Stimulated activated effector memory CD8-positive, alpha-beta T cell treated with anti-CD3 and anti-CD28 coated beads, Interleukin-12 subunit alpha, Interleukin-12 subunit beta, amount 100 ng/mL, for 72 hours (primary cell): ENCODE data around the gene SLC37A2.

ENCODE experiments used
- ATAC-seq: fragments of 150-1000 bp; cut with Tn5 transposase; 2 replicates; pipeline ENCODE4 v1.10.0; 2021
- DNase-seq, 2 donors: peaks; one replicate each; pipeline ENCODE4 v3.0.0; 2021 to 2022; ENCODE audit warnings: low spot score in 2 of 2
- H3K27ac Mint-ChIP-seq: one replicate; pipeline ENCODE4 v1.8.0; 2022; ENCODE audit warnings: mild to moderate bottlenecking, mixed read lengths
- H3K36me3 Mint-ChIP-seq: one replicate; pipeline ENCODE4 v1.8.0; 2022; ENCODE audit warnings: mild to moderate bottlenecking, mixed read lengths
- H3K4me1 Mint-ChIP-seq: one replicate; pipeline ENCODE4 v1.8.0; 2022; ENCODE audit warnings: mixed read lengths
- H3K4me3 Mint-ChIP-seq: one replicate; pipeline ENCODE4 v1.8.0; 2022; ENCODE audit warnings: mild to moderate bottlenecking, mixed read lengths
- H3K9me3 Mint-ChIP-seq: one replicate; pipeline ENCODE4 v1.8.0; 2022; ENCODE audit warnings: mixed read lengths

SLC37A2 gene

GRCh38 chr11:125075900-125076317, 12.8 kb downstream of the SLC37A2 start:
- no peaks in the 10 kb centered on the region for H3K36me3 Mint-ChIP-seq

GRCh38 chr11:125076378-125076945, 13.4 kb downstream of the SLC37A2 start:
- H3K4me1 Mint-ChIP-seq, result peaks cover 13% of the 10 kb centered on the region
- ATAC-seq (no peak), DNase-seq (no peak)
- H3K4me3 Mint-ChIP-seq, result no peak overlapping the region
- no peaks in the 10 kb centered on the region for H3K9me3 Mint-ChIP-seq
- no peak overlapping the region for H3K27ac Mint-ChIP-seq
- no peaks in the 10 kb centered on the region for H3K36me3 Mint-ChIP-seq

More at GRCh38 chr11:125075900-125076317, 12.8 kb downstream of the SLC37A2 start:
- Mint-ChIP-seq H3K9me3 (no peaks in the 10 kb centered on the region), H3K27ac (no peak overlapping the region), H3K4me1 (peaks cover 19% of the 10 kb centered on the region), H3K4me3 (no peak overlapping the region)
- no peak for ATAC-seq
- no peak for DNase-seq

GRCh38 chr11:125078016-125078415, 14.9 kb downstream of the SLC37A2 start:
- DNase-seq, result no peak
- no peak for ATAC-seq
- Mint-ChIP-seq H3K9me3 (no peaks in the 10 kb centered on the region), H3K4me1 (peaks cover 8% of the 10 kb centered on the region), H3K27ac (no peak overlapping the region), H3K36me3 (no peaks in the 10 kb centered on the region), H3K4me3 (no peak overlapping the region)

GRCh38 chr11:125078516-125079140, 15.5 kb downstream of the SLC37A2 start:
- Mint-ChIP-seq H3K4me1 (peaks cover 8% of the 10 kb centered on the region), H3K4me3 (no peak overlapping the region), H3K36me3 (no peaks in the 10 kb centered on the region), H3K9me3 (no peaks in the 10 kb centered on the region), H3K27ac (no peak overlapping the region)
- DNase-seq, result no peak
- no peak for ATAC-seq

- H3K4me1 Mint-ChIP-seq, result peaks cover 2% of the 10 kb centered on the region
- DNase-seq (no peak), ATAC-seq (no peak)
- H3K27ac Mint-ChIP-seq, result no peak overlapping the region
- H3K9me3 Mint-ChIP-seq, result no peaks in the 10 kb centered on the region
- no peak overlapping the region for H3K4me3 Mint-ChIP-seq
- H3K36me3 Mint-ChIP-seq, result no peaks in the 10 kb centered on the region
Observed at GRCh38 chr11:125079151-125079877, 16.2 kb downstream of the SLC37A2 start.

GRCh38 chr11:125079878-125080530, 16.9 kb downstream of the SLC37A2 start:
- no peaks in the 10 kb centered on the region for H3K4me1 Mint-ChIP-seq
- H3K9me3 Mint-ChIP-seq, result no peaks in the 10 kb centered on the region
- no peak overlapping the region for H3K4me3 Mint-ChIP-seq
- no peaks in the 10 kb centered on the region for H3K36me3 Mint-ChIP-seq
- DNase-seq, result no peak
- H3K27ac Mint-ChIP-seq, result no peak overlapping the region
- no peak for ATAC-seq

- Mint-ChIP-seq H3K4me1 (no peaks in the 10 kb centered on the region), H3K4me3 (no peak overlapping the region), H3K27ac (no peak overlapping the region)
Observed at GRCh38 chr11:125080531-125080911, 17.4 kb downstream of the SLC37A2 start.

GRCh38 chr11:125081098-125081798, 18.1 kb downstream of the SLC37A2 start:
- Mint-ChIP-seq H3K36me3 (no peaks in the 10 kb centered on the region), H3K4me1 (no peaks in the 10 kb centered on the region), H3K27ac (no peak overlapping the region), H3K4me3 (no peak overlapping the region), H3K9me3 (no peaks in the 10 kb centered on the region)
- no peak for ATAC-seq
- no peak for DNase-seq

More at GRCh38 chr11:125080531-125080911, 17.4 kb downstream of the SLC37A2 start:
- DNase-seq, result no peak
- Mint-ChIP-seq H3K9me3 (no peaks in the 10 kb centered on the region), H3K36me3 (no peaks in the 10 kb centered on the region)
- ATAC-seq, result no peak

GRCh38 chr11:125082040-125082439, 18.9 kb downstream of the SLC37A2 start:
- Mint-ChIP-seq H3K4me1 (peaks cover 4% of the 10 kb centered on the region), H3K9me3 (no peaks in the 10 kb centered on the region), H3K27ac (peak overlapping the region; percentile 36), H3K4me3 (no peak overlapping the region), H3K36me3 (no peaks in the 10 kb centered on the region)
- DNase-seq (no peak), ATAC-seq (no peak)

- no peaks in the 10 kb centered on the region for H3K36me3 Mint-ChIP-seq
- no peaks in the 10 kb centered on the region for H3K9me3 Mint-ChIP-seq
- peaks cover 4% of the 10 kb centered on the region for H3K4me1 Mint-ChIP-seq
- ATAC-seq, result peak; percentile 17
- peak overlapping the region; percentile 36 for H3K27ac Mint-ChIP-seq
- H3K4me3 Mint-ChIP-seq, result no peak overlapping the region
- no peak for DNase-seq
Observed at GRCh38 chr11:125082611-125083311, 19.7 kb downstream of the SLC37A2 start.

- ATAC-seq, result no peak
Observed at GRCh38 chr11:125083312-125084056, 20.4 kb downstream of the SLC37A2 start.

GRCh38 chr11:125084057-125084416, 20.9 kb downstream of the SLC37A2 start:
- Mint-ChIP-seq H3K4me1 (peaks cover 4% of the 10 kb centered on the region), H3K9me3 (no peaks in the 10 kb centered on the region), H3K4me3 (no peak overlapping the region), H3K36me3 (no peaks in the 10 kb centered on the region), H3K27ac (peak overlapping the region; percentile 33)
- ATAC-seq (no peak), DNase-seq (no peak)

More at GRCh38 chr11:125083312-125084056, 20.4 kb downstream of the SLC37A2 start:
- no peaks in the 10 kb centered on the region for H3K9me3 Mint-ChIP-seq
- peaks cover 4% of the 10 kb centered on the region for H3K4me1 Mint-ChIP-seq
- no peak for DNase-seq
- no peak overlapping the region for H3K4me3 Mint-ChIP-seq
- no peaks in the 10 kb centered on the region for H3K36me3 Mint-ChIP-seq
- H3K27ac Mint-ChIP-seq, result peak overlapping the region; percentile 33

GRCh38 chr11:125084761-125085231, 21.7 kb downstream of the SLC37A2 start:
- no peak for DNase-seq
- ATAC-seq, result no peak
- no peaks in the 10 kb centered on the region for H3K36me3 Mint-ChIP-seq
- H3K27ac Mint-ChIP-seq, result peak overlapping the region; percentile 33
- H3K4me1 Mint-ChIP-seq, result peaks cover 4% of the 10 kb centered on the region
- no peaks in the 10 kb centered on the region for H3K9me3 Mint-ChIP-seq
- no peak overlapping the region for H3K4me3 Mint-ChIP-seq
